ENCODE data around the gene FGF6. TPM values are rescaled to one million over a fixed set of nuclear protein-coding genes. Genes with fewer than 3 reads are reported as not detected.

FGF6 gene
- total RNA-seq, 1 donor from 2014 or later: not detected

DNA sequence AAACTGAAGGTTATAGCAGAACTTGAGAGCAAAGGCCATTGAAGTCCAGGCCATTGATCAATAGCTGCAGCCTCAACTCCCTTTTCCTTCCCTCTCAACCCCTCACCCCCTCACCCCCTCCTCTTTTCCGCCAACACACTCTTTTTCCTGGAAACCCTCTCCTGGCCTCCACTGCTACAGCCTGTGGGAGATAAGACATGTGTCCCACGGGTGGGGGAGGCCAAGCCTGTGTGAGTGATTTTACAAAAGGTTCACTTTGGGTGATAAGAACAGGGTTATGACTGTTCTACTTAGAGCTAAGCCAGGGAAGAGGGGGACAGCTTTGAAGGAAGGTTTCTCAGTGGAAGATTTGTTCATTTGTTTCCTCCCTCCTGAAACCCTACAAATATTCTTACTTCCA is 57.0 kb downstream of the FGF6 start:
- peaks cover 1% of the 10 kb centered on the region for H3K27me3 Mint-ChIP-seq (ENCODE audit: unreplicated experiment)
- H3K9me3 Mint-ChIP-seq (ENCODE audit: unreplicated experiment): no peaks in the 10 kb centered on the region
- H3K27ac Mint-ChIP-seq (ENCODE audit: unreplicated experiment): no peak overlapping the region
- no peak for DNase-seq
- no peaks in the 10 kb centered on the region for H3K36me3 Mint-ChIP-seq (ENCODE audit: unreplicated experiment)
- peaks cover 5% of the 10 kb centered on the region for H3K4me1 Mint-ChIP-seq (ENCODE audit: low read depth, unreplicated experiment)
- no peak overlapping the region for H3K4me3 Mint-ChIP-seq (ENCODE audit: unreplicated experiment)
- TF ChIP-seq, protein P1, sequence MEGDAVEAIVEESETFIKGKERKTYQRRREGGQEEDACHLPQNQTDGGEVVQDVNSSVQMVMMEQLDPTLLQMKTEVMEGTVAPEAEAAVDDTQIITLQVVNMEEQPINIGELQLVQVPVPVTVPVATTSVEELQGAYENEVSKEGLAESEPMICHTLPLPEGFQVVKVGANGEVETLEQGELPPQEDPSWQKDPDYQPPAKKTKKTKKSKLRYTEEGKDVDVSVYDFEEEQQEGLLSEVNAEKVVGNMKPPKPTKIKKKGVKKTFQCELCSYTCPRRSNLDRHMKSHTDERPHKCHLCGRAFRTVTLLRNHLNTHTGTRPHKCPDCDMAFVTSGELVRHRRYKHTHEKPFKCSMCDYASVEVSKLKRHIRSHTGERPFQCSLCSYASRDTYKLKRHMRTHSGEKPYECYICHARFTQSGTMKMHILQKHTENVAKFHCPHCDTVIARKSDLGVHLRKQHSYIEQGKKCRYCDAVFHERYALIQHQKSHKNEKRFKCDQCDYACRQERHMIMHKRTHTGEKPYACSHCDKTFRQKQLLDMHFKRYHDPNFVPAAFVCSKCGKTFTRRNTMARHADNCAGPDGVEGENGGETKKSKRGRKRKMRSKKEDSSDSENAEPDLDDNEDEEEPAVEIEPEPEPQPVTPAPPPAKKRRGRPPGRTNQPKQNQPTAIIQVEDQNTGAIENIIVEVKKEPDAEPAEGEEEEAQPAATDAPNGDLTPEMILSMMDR (IDR thresholded peaks at IDR 0.05; ENCODE audit: partially characterized antibody, unreplicated experiment): no peak

DNA sequence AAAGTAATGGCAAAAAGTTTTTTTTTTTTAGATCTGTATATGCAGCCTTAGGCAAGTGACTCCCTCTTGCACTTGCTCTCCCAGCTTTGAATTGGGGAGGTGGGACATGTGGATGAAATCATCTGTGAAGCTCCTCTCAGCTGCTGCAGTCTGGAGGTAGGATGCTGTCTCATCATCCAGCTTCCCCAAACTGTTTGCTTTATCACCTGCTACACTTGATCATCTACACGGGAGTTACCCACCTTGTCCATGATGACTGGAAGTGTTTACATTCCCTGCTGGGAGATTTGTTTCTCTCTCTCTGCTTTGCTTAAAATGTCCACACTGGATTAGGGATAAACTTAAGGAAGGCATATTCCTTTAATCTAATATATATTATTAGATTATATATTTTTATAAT is 57.6 kb downstream of the FGF6 start:
- Mint-ChIP-seq H3K36me3 (ENCODE audit: unreplicated experiment) (no peaks in the 10 kb centered on the region), H3K9me3 (ENCODE audit: unreplicated experiment) (no peaks in the 10 kb centered on the region), H3K4me1 (ENCODE audit: low read depth, unreplicated experiment) (peaks cover 5% of the 10 kb centered on the region), H3K4me3 (ENCODE audit: unreplicated experiment) (no peak overlapping the region), H3K27ac (ENCODE audit: unreplicated experiment) (no peak overlapping the region), H3K27me3 (ENCODE audit: unreplicated experiment) (peaks cover 1% of the 10 kb centered on the region)
- no peak for DNase-seq
- TF ChIP-seq, protein P1 (IDR thresholded peaks at IDR 0.05; ENCODE audit: partially characterized antibody, unreplicated experiment): no peak

DNA sequence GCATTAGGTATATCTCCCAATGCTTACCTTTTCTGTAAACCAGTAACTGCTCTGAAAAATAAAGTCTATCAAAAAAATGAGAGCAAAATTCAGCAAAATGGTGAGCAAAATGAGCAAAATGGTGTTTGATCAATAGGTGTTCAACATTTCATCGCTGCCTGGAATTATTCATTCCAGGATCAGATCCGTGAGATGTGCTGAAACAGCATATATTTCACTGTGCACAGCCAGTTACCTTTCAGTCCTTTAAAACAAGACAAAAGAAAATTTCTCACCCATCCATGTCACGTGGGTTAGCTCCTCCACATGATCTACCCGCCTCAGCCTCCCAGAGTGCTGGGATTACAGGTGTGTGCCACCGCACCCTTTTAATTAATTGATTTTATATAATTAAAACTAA is 58.0 kb downstream of the FGF6 start:
- Mint-ChIP-seq H3K4me3 (ENCODE audit: unreplicated experiment) (no peak overlapping the region), H3K27ac (ENCODE audit: unreplicated experiment) (no peak overlapping the region), H3K4me1 (ENCODE audit: low read depth, unreplicated experiment) (peaks cover 5% of the 10 kb centered on the region), H3K9me3 (ENCODE audit: unreplicated experiment) (no peaks in the 10 kb centered on the region), H3K27me3 (ENCODE audit: unreplicated experiment) (peaks cover 1% of the 10 kb centered on the region), H3K36me3 (ENCODE audit: unreplicated experiment) (no peaks in the 10 kb centered on the region)
- DNase-seq: no peak
- TF ChIP-seq, protein P1 (IDR thresholded peaks at IDR 0.05; ENCODE audit: partially characterized antibody, unreplicated experiment): no peak

DNA sequence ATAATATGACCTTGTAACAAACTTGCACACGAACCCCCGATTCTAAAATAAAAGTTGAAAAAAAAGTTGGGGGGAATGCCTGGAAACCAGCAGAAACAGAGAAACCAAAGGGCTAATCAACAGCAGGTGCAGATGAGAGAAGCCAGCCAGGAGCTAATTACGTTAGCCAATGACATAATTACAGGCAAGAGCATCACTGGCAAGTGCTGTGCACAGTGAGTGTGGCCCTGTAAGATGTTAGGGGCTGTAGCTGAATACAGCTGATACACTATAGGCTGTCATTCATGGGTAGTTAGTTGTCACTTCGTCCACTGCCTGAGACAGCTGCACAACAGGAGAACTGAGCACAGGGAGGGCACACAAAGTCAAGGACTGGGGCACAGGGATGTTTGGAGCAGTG is 58.8 kb downstream of the FGF6 start:
- Mint-ChIP-seq H3K4me1 (ENCODE audit: low read depth, unreplicated experiment) (peaks cover 5% of the 10 kb centered on the region), H3K9me3 (ENCODE audit: unreplicated experiment) (no peaks in the 10 kb centered on the region), H3K27ac (ENCODE audit: unreplicated experiment) (no peak overlapping the region), H3K27me3 (ENCODE audit: unreplicated experiment) (peaks cover 1% of the 10 kb centered on the region), H3K36me3 (ENCODE audit: unreplicated experiment) (no peaks in the 10 kb centered on the region), H3K4me3 (ENCODE audit: unreplicated experiment) (no peak overlapping the region)
- TF ChIP-seq, protein P1 (IDR thresholded peaks at IDR 0.05; ENCODE audit: partially characterized antibody, unreplicated experiment): no peak
- no peak for DNase-seq

Other genes with a start within 250 kb of the FGF6 start
- 98.0 TPM for gene CCND2, start 172.1 kb downstream of the FGF6 start, total RNA-seq (ENCODE audit: unreplicated experiment)
- gene TIGAR, start 124.6 kb downstream of the FGF6 start, total RNA-seq (ENCODE audit: unreplicated experiment): 20.7 TPM
- not detected for gene FGF23, start 66.1 kb downstream of the FGF6 start, total RNA-seq (ENCODE audit: unreplicated experiment)
- gene RAD51AP1, start 93.1 kb upstream of the FGF6 start, total RNA-seq (ENCODE audit: unreplicated experiment): 5.5 TPM
- 6.7 TPM for gene DYRK4, start 116.4 kb upstream of the FGF6 start, total RNA-seq (ENCODE audit: unreplicated experiment)
- gene AKAP3, start 203.2 kb upstream of the FGF6 start, total RNA-seq (ENCODE audit: unreplicated experiment): 3.3 TPM
- gene NDUFA9, start 203.3 kb upstream of the FGF6 start, total RNA-seq (ENCODE audit: unreplicated experiment): 130 TPM

All from glutamatergic neuron (in vitro differentiated cells).